ENCODE measurements around the gene COQ8A. TPM values are rescaled to one million over a fixed set of nuclear protein-coding genes. Genes with fewer than 3 reads are reported as not detected.

COQ8A gene
- total RNA-seq, 4 donors from 2014 or later = 53.2 to 94.0 (median 80.8) TPM

GRCh38 chr1:226946841-226947240 lies 6.7 kb downstream of the COQ8A start:
- TF ChIP-seq POLR2AphosphoS5 (IDR thresholded peaks at IDR 0.05) (no peak), CTCF (IDR thresholded peaks at IDR 0.05) (no peak), EP300 (IDR thresholded peaks at IDR 0.05) (no peak), POLR2A (IDR thresholded peaks at IDR 0.05) (no peak)
- ATAC-seq = no peak
- Histone ChIP-seq H3K36me3 (peaks cover 0 to 11% of the 10 kb centered on the region in 2 donors), H3K4me3 (no peak overlapping the region), H3K4me1 (peaks cover 0 to 82% (median 30%) of the 10 kb centered on the region in 3 donors), H3K9me3 (peaks cover 0 to 4% (median 0%) of the 10 kb centered on the region in 3 donors), H3K27me3 (no peaks in the 10 kb centered on the region), H3K27ac (peak overlapping the region in 1 of 4 donors; percentile 50)
- WGBS, 2 donors (ENCODE audit: low coverage in 1 of 2) = 72 to 74% methylated on average over 3 of the region's 3 CpGs

- ATAC-seq = no peak
Observed at GRCh38 chr1:226948051-226948450, 8.0 kb downstream of the COQ8A start.

GRCh38 chr1:226948480-226948879 lies 8.4 kb downstream of the COQ8A start:
- peaks cover 0 to 77% (median 19%) of the 10 kb centered on the region in 3 donors for H3K4me1 ChIP-seq
- no peak for ATAC-seq
- WGBS, 2 donors (ENCODE audit: low coverage in 1 of 2) = 94 to 95% methylated on average over 5 to 6 of the region's 6 CpGs

More at GRCh38 chr1:226948051-226948450, 8.0 kb downstream of the COQ8A start:
- 86 to 94% methylated on average over 1 to 2 of the region's 2 CpGs for WGBS, 2 donors (ENCODE audit: low coverage in 1 of 2)
- H3K4me3 ChIP-seq = no peak overlapping the region
- peaks cover 0 to 11% of the 10 kb centered on the region in 2 donors for H3K36me3 ChIP-seq
- H3K9me3 ChIP-seq = peaks cover 0 to 4% (median 0%) of the 10 kb centered on the region in 3 donors
- H3K27me3 ChIP-seq = no peaks in the 10 kb centered on the region
- H3K27ac ChIP-seq = no peak overlapping the region
- TF ChIP-seq CTCF (IDR thresholded peaks at IDR 0.05) (no peak), POLR2AphosphoS5 (IDR thresholded peaks at IDR 0.05) (no peak), POLR2A (IDR thresholded peaks at IDR 0.05) (no peak), EP300 (IDR thresholded peaks at IDR 0.05) (no peak)
- peaks cover 0 to 77% (median 22%) of the 10 kb centered on the region in 3 donors for H3K4me1 ChIP-seq

GRCh38 chr1:226948996-226949395 lies 8.9 kb downstream of the COQ8A start:
- WGBS, 2 donors (ENCODE audit: low coverage in 1 of 2) = 60 to 95% methylated on average over 1 to 11 of the region's 15 CpGs
- ATAC-seq = no peak
- peaks cover 0 to 77% (median 19%) of the 10 kb centered on the region in 3 donors for H3K4me1 ChIP-seq

More at GRCh38 chr1:226948480-226948879, 8.4 kb downstream of the COQ8A start:
- no peaks in the 10 kb centered on the region for H3K27me3 ChIP-seq
- peaks cover 0 to 4% (median 0%) of the 10 kb centered on the region in 3 donors for H3K9me3 ChIP-seq
- no peak overlapping the region for H3K27ac ChIP-seq
- no peak overlapping the region for H3K4me3 ChIP-seq
- TF ChIP-seq EP300 (IDR thresholded peaks at IDR 0.05) = no peak
- no peak for TF ChIP-seq CTCF (IDR thresholded peaks at IDR 0.05)
- TF ChIP-seq POLR2AphosphoS5 (IDR thresholded peaks at IDR 0.05) = no peak
- no peak for TF ChIP-seq POLR2A (IDR thresholded peaks at IDR 0.05)
- peaks cover 0 to 11% of the 10 kb centered on the region in 2 donors for H3K36me3 ChIP-seq

More at GRCh38 chr1:226948996-226949395, 8.9 kb downstream of the COQ8A start:
- TF ChIP-seq CTCF (IDR thresholded peaks at IDR 0.05) (no peak), POLR2AphosphoS5 (IDR thresholded peaks at IDR 0.05) (no peak), POLR2A (IDR thresholded peaks at IDR 0.05) (no peak), EP300 (IDR thresholded peaks at IDR 0.05) (no peak)
- Histone ChIP-seq H3K36me3 (peaks cover 0 to 11% of the 10 kb centered on the region in 2 donors), H3K9me3 (peaks cover 0 to 4% (median 0%) of the 10 kb centered on the region in 3 donors), H3K4me3 (no peak overlapping the region), H3K27me3 (no peaks in the 10 kb centered on the region), H3K27ac (no peak overlapping the region)

Data from gastroesophageal sphincter (tissue), 4 donors.